ENCODE results near the gene TNFRSF6B. TPM values are rescaled to one million over a fixed set of nuclear protein-coding genes. Genes with fewer than 3 reads are reported as not detected.

Gene TNFRSF6B
- total RNA-seq, 1 experiment from 2014 or later = 1.7 TPM

- no peaks in the 10 kb centered on the region for H3K27me3 ChIP-seq
- no peak for DNase-seq
- H3K9me3 ChIP-seq (replicated peaks) = no peaks in the 10 kb centered on the region
- H3K4me3 ChIP-seq = no peak overlapping the region
- peaks cover 10% of the 10 kb centered on the region for H3K4me1 ChIP-seq
- H3K36me3 ChIP-seq = peaks cover 25% of the 10 kb centered on the region
- H3K27ac ChIP-seq = no peak overlapping the region
These were observed 7.7 kb downstream of the TNFRSF6B start for GRCh38 chr20:63703976-63704748.

GRCh38 chr20:63704749-63705117, 8.3 kb downstream of the TNFRSF6B start:
- DNase-seq = no peak
- Histone ChIP-seq H3K9me3 (replicated peaks) (no peaks in the 10 kb centered on the region), H3K4me1 (peaks cover 4% of the 10 kb centered on the region), H3K4me3 (no peak overlapping the region), H3K36me3 (peaks cover 29% of the 10 kb centered on the region), H3K27ac (no peak overlapping the region), H3K27me3 (no peaks in the 10 kb centered on the region)

GRCh38 chr20:63705232-63706026, 9.0 kb downstream of the TNFRSF6B start:
- H3K27ac ChIP-seq = no peak overlapping the region
- H3K9me3 ChIP-seq (replicated peaks) = no peaks in the 10 kb centered on the region
- peaks cover 33% of the 10 kb centered on the region for H3K36me3 ChIP-seq
- H3K4me3 ChIP-seq = no peak overlapping the region
- no peak for DNase-seq
- H3K27me3 ChIP-seq = no peaks in the 10 kb centered on the region
- no peaks in the 10 kb centered on the region; the same call in 1 of the 2 replicates for H3K4me1 ChIP-seq

GRCh38 chr20:63706027-63706695, 9.7 kb downstream of the TNFRSF6B start:
- Histone ChIP-seq H3K9me3 (replicated peaks) (no peaks in the 10 kb centered on the region), H3K27ac (no peak overlapping the region), H3K4me1 (no peaks in the 10 kb centered on the region; the same call in 1 of the 2 replicates), H3K4me3 (peak overlapping the region; percentile 80), H3K36me3 (peaks cover 36% of the 10 kb centered on the region), H3K27me3 (no peaks in the 10 kb centered on the region)
- DNase-seq = no peak

GRCh38 chr20:63706852-63707557, 10.6 kb downstream of the TNFRSF6B start:
- H3K4me1 ChIP-seq = no peaks in the 10 kb centered on the region; the same call in 1 of the 2 replicates
- peak; percentile 64 to 68 for DNase-seq
- H3K9me3 ChIP-seq (replicated peaks) = no peaks in the 10 kb centered on the region
- peaks cover 42% of the 10 kb centered on the region for H3K36me3 ChIP-seq
- no peaks in the 10 kb centered on the region for H3K27me3 ChIP-seq
- H3K4me3 ChIP-seq = peak overlapping the region; percentile 80
- peak overlapping the region; percentile 44 for H3K27ac ChIP-seq

GRCh38 chr20:63707558-63708300, 11.3 kb downstream of the TNFRSF6B start, which contains the start of the genes ARFRP1 and ZGPAT:
Gene ARFRP1, minus strand, starts transcription at chr20:63707976. Its CDS starts 885 bp downstream, at chr20:63707091.
Gene ZGPAT, plus strand, starts transcription at chr20:63708039. Its CDS starts 542 bp downstream, at chr20:63708581.
- Histone ChIP-seq H3K36me3 (peaks cover 49% of the 10 kb centered on the region), H3K27ac (peak within 1 kb of the TSS; percentile 44), H3K27me3 (no peaks in the 10 kb centered on the region), H3K9me3 (replicated peaks) (no peaks in the 10 kb centered on the region), H3K4me3 (peak within 1 kb of the TSS; percentile 80), H3K4me1 (no peaks in the 10 kb centered on the region; the same call in 1 of the 2 replicates)
- DNase-seq = peak; percentile 89 to 93

- Histone ChIP-seq H3K9me3 (replicated peaks) (no peaks in the 10 kb centered on the region), H3K4me3 (peak overlapping the region; percentile 80), H3K27me3 (no peaks in the 10 kb centered on the region), H3K27ac (no peak overlapping the region), H3K36me3 (peaks cover 57% of the 10 kb centered on the region), H3K4me1 (no peaks in the 10 kb centered on the region; the same call in 1 of the 2 replicates)
- peak; percentile 47 to 48 for DNase-seq
These were observed 12.1 kb downstream of the TNFRSF6B start for GRCh38 chr20:63708301-63709148.

- Histone ChIP-seq H3K4me3 (peak overlapping the region; percentile 80; the same call in 1 of the 2 replicates), H3K27ac (no peak overlapping the region), H3K9me3 (replicated peaks) (peaks cover 4% of the 10 kb centered on the region; the same call in 1 of the 2 replicates), H3K36me3 (peaks cover 62% of the 10 kb centered on the region), H3K4me1 (no peaks in the 10 kb centered on the region; the same call in 1 of the 2 replicates), H3K27me3 (no peaks in the 10 kb centered on the region)
- no peak for DNase-seq
These were observed 12.7 kb downstream of the TNFRSF6B start for GRCh38 chr20:63709149-63709527.

GRCh38 chr20:63711085-63711645, 14.7 kb downstream of the TNFRSF6B start:
- Histone ChIP-seq H3K9me3 (replicated peaks) (peaks cover 13% of the 10 kb centered on the region), H3K36me3 (peaks cover 57% of the 10 kb centered on the region), H3K27me3 (no peaks in the 10 kb centered on the region), H3K4me3 (no peak overlapping the region), H3K27ac (no peak overlapping the region), H3K4me1 (no peaks in the 10 kb centered on the region; the same call in 1 of the 2 replicates)
- DNase-seq = no peak

GRCh38 chr20:63712191-63712590, 15.7 kb downstream of the TNFRSF6B start:
- DNase-seq = no peak
- Histone ChIP-seq H3K36me3 (peaks cover 64% of the 10 kb centered on the region), H3K9me3 (replicated peaks) (peaks cover 13% of the 10 kb centered on the region), H3K27ac (no peak overlapping the region), H3K27me3 (no peaks in the 10 kb centered on the region), H3K4me3 (no peak overlapping the region), H3K4me1 (no peaks in the 10 kb centered on the region; the same call in 1 of the 2 replicates)

- no peak overlapping the region for H3K4me3 ChIP-seq
- H3K36me3 ChIP-seq = peaks cover 85% of the 10 kb centered on the region
- DNase-seq = no peak
- H3K27ac ChIP-seq = no peak overlapping the region
- H3K4me1 ChIP-seq = no peaks in the 10 kb centered on the region
- no peaks in the 10 kb centered on the region for H3K27me3 ChIP-seq
- peaks cover 25% of the 10 kb centered on the region for H3K9me3 ChIP-seq (replicated peaks)
These were observed 18.4 kb downstream of the TNFRSF6B start for GRCh38 chr20:63714858-63715257.

GRCh38 chr20:63718996-63719395, 22.5 kb downstream of the TNFRSF6B start:
- Histone ChIP-seq H3K27me3 (no peaks in the 10 kb centered on the region), H3K4me1 (no peaks in the 10 kb centered on the region), H3K9me3 (replicated peaks) (peaks cover 22% of the 10 kb centered on the region), H3K4me3 (no peak overlapping the region), H3K36me3 (peaks cover 76% of the 10 kb centered on the region), H3K27ac (no peak overlapping the region)
- no peak for DNase-seq
